GM12878 (cell line): Measurements from ENCODE around the gene RIOK1. TPM values are rescaled to one million over a fixed set of nuclear protein-coding genes. Genes with fewer than 3 reads are reported as not detected.

Source experiments
- BHLHE40 ChIP-seq, 2 experiments: fragments of 450-650 bp in 1 of 2; IDR thresholded peaks; 2 replicates each; pipeline ENCODE4 v1.6.1; 2011 to 2017; ENCODE audit warnings: low read depth in 2 of 2, borderline replicate concordance in 1 of 2, improper control_type of control experiment in 1 of 2, low read length in 1 of 2, mild to moderate bottlenecking in 1 of 2
- CBX5 ChIP-seq: sonication (generic); IDR thresholded peaks from 2 replicates; pipeline ENCODE4 v1.6.1; 2016; ENCODE audit warnings: low read depth, moderate library complexity, mild to moderate bottlenecking, inconsistent platforms
- ELK1 ChIP-seq: IDR thresholded peaks from 2 replicates; pipeline ENCODE4 v1.6.1; 2012; ENCODE audit warnings: low read depth, low read length, improper control_type of control experiment
- EZH2 ChIP-seq: IDR thresholded peaks from 2 replicates; pipeline ENCODE4 v1.6.1; 2012; ENCODE audit warnings: low read depth, mild to moderate bottlenecking, control low read depth, inconsistent platforms, low read length, borderline replicate concordance; ENCODE audit not compliant: control insufficient read depth
- FOXK2 ChIP-seq: fragments of 450-650 bp; IDR thresholded peaks from 2 replicates; pipeline ENCODE4 v1.6.1; 2017; ENCODE audit warnings: mild to moderate bottlenecking, moderate library complexity
- HDAC6 ChIP-seq: fragments of 200-600 bp; sonication (generic); IDR thresholded peaks from one replicate; pipeline ENCODE4 v1.8.0; 2017; ENCODE audit warnings: antibody characterized with exemption; ENCODE audit not compliant: unreplicated experiment
- IRF4 ChIP-seq: IDR thresholded peaks from 2 replicates; pipeline ENCODE4 v1.6.1; 2011; ENCODE audit warnings: low read depth, low read length
- MEF2A ChIP-seq: IDR thresholded peaks from 2 replicates; pipeline ENCODE4 v1.6.1; 2011; ENCODE audit warnings: low read depth, mild to moderate bottlenecking, low read length, moderate library complexity; ENCODE audit not compliant: insufficient read depth
- MLLT1 ChIP-seq: fragments of 450-650 bp; IDR thresholded peaks from 2 replicates; pipeline ENCODE4 v1.6.1; 2016; ENCODE audit warnings: mild to moderate bottlenecking
- MYB ChIP-seq: fragments of 150-350 bp; IDR thresholded peaks from 2 replicates; pipeline ENCODE4 v1.6.1; 2014; ENCODE audit warnings: mild to moderate bottlenecking, low read depth, low read length, borderline replicate concordance
- NFIC ChIP-seq: IDR thresholded peaks from 2 replicates; pipeline ENCODE4 v1.6.1; 2012; ENCODE audit warnings: low read depth, mild to moderate bottlenecking, inconsistent platforms, low read length, moderate library complexity
- NFYA ChIP-seq: IDR thresholded peaks from 2 replicates; pipeline ENCODE4 v1.6.1; 2011; ENCODE audit warnings: low read depth, mild to moderate bottlenecking, low read length, improper control_type of control experiment, borderline replicate concordance
- NRF1 ChIP-seq: conservative IDR thresholded peaks from 2 replicates; pipeline ENCODE4 v1.6.1; 2011; ENCODE audit warnings: mild to moderate bottlenecking, low read depth, low read length, improper control_type of control experiment
- PAX8 ChIP-seq: fragments of 450-650 bp; IDR thresholded peaks from 2 replicates; pipeline ENCODE4 v1.6.1; 2017; ENCODE audit warnings: mild to moderate bottlenecking, moderate library complexity
- SPI1 ChIP-seq: IDR thresholded peaks from 2 replicates; pipeline ENCODE4 v1.6.1; 2011; ENCODE audit warnings: low read depth, mild to moderate bottlenecking, low read length, moderate library complexity, borderline replicate concordance; ENCODE audit not compliant: insufficient read depth
- STAT3 ChIP-seq: IDR thresholded peaks from 2 replicates; pipeline ENCODE4 v1.6.1; 2011; ENCODE audit warnings: low read depth, low read length, improper control_type of control experiment
- TAF1 ChIP-seq: IDR thresholded peaks from 2 replicates; pipeline ENCODE4 v1.6.1; 2011; ENCODE audit warnings: mild to moderate bottlenecking, low read depth, low read length, borderline replicate concordance
- TCF7 ChIP-seq: IDR thresholded peaks from 2 replicates; pipeline ENCODE4 v1.6.1; 2014; ENCODE audit warnings: antibody characterized with exemption, borderline replicate concordance
- YBX1 ChIP-seq: fragments of 450-650 bp; IDR thresholded peaks from 2 replicates; pipeline ENCODE4 v1.6.1; 2016; ENCODE audit warnings: antibody characterized with exemption
- YY1 ChIP-seq: IDR thresholded peaks from 2 replicates; pipeline ENCODE4 v1.6.1; 2011; ENCODE audit warnings: low read depth, mild to moderate bottlenecking, low read length
- ZNF384 ChIP-seq: IDR thresholded peaks from 2 replicates; pipeline ENCODE4 v1.6.1; 2012; ENCODE audit warnings: low read depth, mild to moderate bottlenecking, low read length, improper control_type of control experiment, borderline replicate concordance
- polyA plus RNA-seq, 11 experiments: library from polyadenylated mRNA; depleted of rRNA in 4 of 11; unstranded in 6 of 11; stranded (reverse) in 5 of 11; fragments of >200 nt; fragmentation: Nextera tagmentation in 4 of 11; fragmentation: Illumina TruSeq in 1 of 11; extraction: Ambion mirVana in 4 of 11; extraction: Trizol in 1 of 11; gene quantifications; 1 replicate in 1 of 11; 2 replicates in 10 of 11; pipeline versions ENCODE4 v1.2.1 to v1.2.3, GENCODE V29; 2011 to 2016; ENCODE audit warnings: inconsistent platforms in 2 of 11, missing spikeins in 2 of 11, low read depth in 1 of 11
- total RNA-seq, 4 experiments: library from RNA; depleted of rRNA in 3 of 4; stranded (reverse); fragments of >200 nt in 3 of 4; fragmentation: Illumina TruSeq in 1 of 4; extraction: Trizol in 1 of 4; gene quantifications; 2 replicates each; pipeline versions ENCODE4 v1.2.1 to v1.2.3, GENCODE V29; 2013 to 2021
- TF ChIP-seq, protein P1 (sequence below): IDR thresholded peaks from 2 replicates; pipeline ENCODE4 v1.6.1; 2011; ENCODE audit warnings: borderline replicate concordance, low read depth, mild to moderate bottlenecking, moderate library complexity, low read length; ENCODE audit not compliant: insufficient read depth, poor library complexity, severe bottlenecking
- TF ChIP-seq, protein P2 (sequence below): fragments of 450-650 bp; IDR thresholded peaks from 2 replicates; pipeline ENCODE4 v1.6.1; 2016; ENCODE audit warnings: mild to moderate bottlenecking

RIOK1 gene
- total and polyA plus RNA-seq, 10 of the 15 experiments (the other 5 are each of a cell fraction or from before 2014, with no cell fraction given), result 16.1 to 44.6 (median 33.7) TPM

GRCh38 chr6:7389451-7390225 lies at the start of gene RIOK1, which contains the start of gene CAGE1 (continued):
- TF ChIP-seq, protein P1, sequence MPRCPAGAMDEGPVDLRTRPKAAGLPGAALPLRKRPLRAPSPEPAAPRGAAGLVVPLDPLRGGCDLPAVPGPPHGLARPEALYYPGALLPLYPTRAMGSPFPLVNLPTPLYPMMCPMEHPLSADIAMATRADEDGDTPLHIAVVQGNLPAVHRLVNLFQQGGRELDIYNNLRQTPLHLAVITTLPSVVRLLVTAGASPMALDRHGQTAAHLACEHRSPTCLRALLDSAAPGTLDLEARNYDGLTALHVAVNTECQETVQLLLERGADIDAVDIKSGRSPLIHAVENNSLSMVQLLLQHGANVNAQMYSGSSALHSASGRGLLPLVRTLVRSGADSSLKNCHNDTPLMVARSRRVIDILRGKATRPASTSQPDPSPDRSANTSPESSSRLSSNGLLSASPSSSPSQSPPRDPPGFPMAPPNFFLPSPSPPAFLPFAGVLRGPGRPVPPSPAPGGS, result no peak
- TF ChIP-seq TAF1 (no peak; the same call in 1 of the 2 replicates), MYB (no peak), MLLT1 (peak; percentile 71), NFYA (no peak), STAT3 (no peak), YY1 (peak; percentile 84), FOXK2 (peak; percentile 71), IRF4 (peak; percentile 46), ELK1 (peak; percentile 78), HDAC6 (peak; percentile 55), NRF1 (no peak), MEF2A (0 out of 2 replicates have a peak, but pooled peaks have one; percentile 27), YBX1 (no peak), EZH2 (no peak), NFIC (peak; percentile 48; the same call in 1 of the 2 replicates), TCF7 (no peak), BHLHE40 (IDR thresholded peaks at IDR 0.05; ENCODE audit: borderline replicate concordance in 1 of 2, low read depth in 2 of 2, low read length in 1 of 2) (peak; percentile 64 to 82; a peak in 3 of 4 replicates), CBX5 (peak; percentile 80; the same call in 1 of the 2 replicates), PAX8 (no peak), ZNF384 (no peak), SPI1 (peak; percentile 69; the same call in 1 of the 2 replicates)
- TF ChIP-seq, protein P2, sequence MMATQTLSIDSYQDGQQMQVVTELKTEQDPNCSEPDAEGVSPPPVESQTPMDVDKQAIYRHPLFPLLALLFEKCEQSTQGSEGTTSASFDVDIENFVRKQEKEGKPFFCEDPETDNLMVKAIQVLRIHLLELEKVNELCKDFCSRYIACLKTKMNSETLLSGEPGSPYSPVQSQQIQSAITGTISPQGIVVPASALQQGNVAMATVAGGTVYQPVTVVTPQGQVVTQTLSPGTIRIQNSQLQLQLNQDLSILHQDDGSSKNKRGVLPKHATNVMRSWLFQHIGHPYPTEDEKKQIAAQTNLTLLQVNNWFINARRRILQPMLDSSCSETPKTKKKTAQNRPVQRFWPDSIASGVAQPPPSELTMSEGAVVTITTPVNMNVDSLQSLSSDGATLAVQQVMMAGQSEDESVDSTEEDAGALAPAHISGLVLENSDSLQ, result peak; percentile 63
